ENCODE measurements around the gene RTL5.

Gene RTL5

GRCh38 chrX:72117636-72118210, 14.0 kb downstream of the RTL5 start:
- no peak for DNase-seq (ENCODE audit: low read depth in 1 of 2, low spot score in 1 of 2)
- Histone ChIP-seq H3K27me3 (ENCODE audit: insufficient read depth, poor library complexity, severe bottlenecking) (no peaks in the 10 kb centered on the region), H3K27ac (replicated peaks) (no peak overlapping the region), H3K4me3 (replicated peaks; ENCODE audit: insufficient read depth, low read length) (no peak overlapping the region)
- TF ChIP-seq POLR2AphosphoS5 (IDR thresholded peaks at IDR 0.05; ENCODE audit: low read depth), result no peak
- TF ChIP-seq REST (IDR thresholded peaks at IDR 0.05; ENCODE audit: insufficient replicate concordance, low read depth), result no peak
- no peak for TF ChIP-seq GABPA (IDR thresholded peaks at IDR 0.05; ENCODE audit: low read depth)
- no peak for TF ChIP-seq SPI1 (IDR thresholded peaks at IDR 0.05; ENCODE audit: borderline replicate concordance, low read depth)
- no peak for TF ChIP-seq CTCF (IDR thresholded peaks at IDR 0.05; ENCODE audit: insufficient read depth, low read length)

GRCh38 chrX:72115380-72115779, 16.3 kb downstream of the RTL5 start:
- TF ChIP-seq CTCF (IDR thresholded peaks at IDR 0.05; ENCODE audit: insufficient read depth, low read length) (no peak), REST (IDR thresholded peaks at IDR 0.05; ENCODE audit: insufficient replicate concordance, low read depth) (no peak), POLR2AphosphoS5 (IDR thresholded peaks at IDR 0.05; ENCODE audit: low read depth) (no peak), GABPA (IDR thresholded peaks at IDR 0.05; ENCODE audit: low read depth) (no peak), SPI1 (IDR thresholded peaks at IDR 0.05; ENCODE audit: borderline replicate concordance, low read depth) (no peak)
- Histone ChIP-seq H3K27me3 (ENCODE audit: insufficient read depth, poor library complexity, severe bottlenecking) (no peaks in the 10 kb centered on the region), H3K4me3 (replicated peaks; ENCODE audit: insufficient read depth, low read length) (no peak overlapping the region), H3K27ac (replicated peaks) (no peak overlapping the region)
- no peak for DNase-seq (ENCODE audit: low read depth in 1 of 2, low spot score in 1 of 2)

- Histone ChIP-seq H3K4me3 (replicated peaks; ENCODE audit: insufficient read depth, low read length) (no peak overlapping the region), H3K27me3 (ENCODE audit: insufficient read depth, poor library complexity, severe bottlenecking) (no peaks in the 10 kb centered on the region), H3K27ac (replicated peaks) (no peak overlapping the region)
- DNase-seq (ENCODE audit: low read depth in 1 of 2, low spot score in 1 of 2), result no peak
- no peak for TF ChIP-seq CTCF (IDR thresholded peaks at IDR 0.05; ENCODE audit: insufficient read depth, low read length)
- TF ChIP-seq REST (IDR thresholded peaks at IDR 0.05; ENCODE audit: insufficient replicate concordance, low read depth), result no peak
- TF ChIP-seq POLR2AphosphoS5 (IDR thresholded peaks at IDR 0.05; ENCODE audit: low read depth), result no peak
- TF ChIP-seq GABPA (IDR thresholded peaks at IDR 0.05; ENCODE audit: low read depth), result no peak
- no peak for TF ChIP-seq SPI1 (IDR thresholded peaks at IDR 0.05; ENCODE audit: borderline replicate concordance, low read depth)
Observed at GRCh38 chrX:72114807-72115206, 16.9 kb downstream of the RTL5 start.

Measured in HL-60 (cell line).